ENCODE measurements around the gene IL32. TPM values are rescaled to one million over a fixed set of nuclear protein-coding genes. Genes with fewer than 3 reads are reported as not detected.
"Not testable (repeated sequence)": the region's sequence is repeated elsewhere in the genome, so short reads cannot be mapped to it uniquely, and the experiment has no call there.

IL32 gene
- total RNA-seq, 6 donors from 2014 or later = 31.4 to 220 (median 116) TPM

- no peak overlapping the region for H3K4me3 ChIP-seq
- WGBS, 2 donors = 63 to 72% methylated on average over 16 to 17 of the region's 17 CpGs
- H3K4me1 ChIP-seq = peaks cover 15 to 40% (median 24%) of the 10 kb centered on the region in 4 donors
- peak overlapping the region in 3 of 4 donors; percentile 10 to 67 (median 61) for H3K27ac ChIP-seq
- H3K36me3 ChIP-seq = no peaks in the 10 kb centered on the region
- no peak for ATAC-seq (ENCODE audit: low FRiP score in 2 of 2)
- no peak for TF ChIP-seq POLR2A (IDR thresholded peaks at IDR 0.05)
- TF ChIP-seq CTCF (IDR thresholded peaks at IDR 0.05) = no peak
- no peak for TF ChIP-seq POLR2AphosphoS5 (IDR thresholded peaks at IDR 0.05)
- no peak for TF ChIP-seq EP300 (IDR thresholded peaks at IDR 0.05)
- H3K9me3 ChIP-seq = no peaks in the 10 kb centered on the region
- no peaks in the 10 kb centered on the region for H3K27me3 ChIP-seq
- DNase-seq = peak in 1 of 2 donors; percentile 45
Observed at GRCh38 chr16:3054965-3055733, 10.3 kb upstream of the IL32 start.

GRCh38 chr16:3055734-3056115, 9.7 kb upstream of the IL32 start:
- DNase-seq; ATAC-seq (ENCODE audit: low FRiP score in 2 of 2): not testable (repeated sequence)
- peak overlapping the region in 3 of 4 donors; percentile 10 to 67 (median 61) for H3K27ac ChIP-seq

GRCh38 chr16:3056336-3057180, 8.9 kb upstream of the IL32 start:
- H3K4me1 ChIP-seq = peaks cover 20 to 40% (median 27%) of the 10 kb centered on the region in 4 donors
- peak overlapping the region in 1 of 4 donors; percentile 67 for H3K27ac ChIP-seq
- WGBS, 2 donors = 84 to 88% methylated on average over 18 to 19 of the region's 19 CpGs

More at GRCh38 chr16:3055734-3056115, 9.7 kb upstream of the IL32 start:
- WGBS, 2 donors = 78 to 79% methylated on average over 8 to 9 of the region's 9 CpGs
- H3K27me3 ChIP-seq, H3K36me3 ChIP-seq, H3K9me3 ChIP-seq, H3K4me3 ChIP-seq: not testable (repeated sequence)
- peaks cover 20 to 40% (median 27%) of the 10 kb centered on the region in 4 donors for H3K4me1 ChIP-seq

GRCh38 chr16:3057181-3058138, 8.0 kb upstream of the IL32 start:
- H3K36me3 ChIP-seq = no peaks in the 10 kb centered on the region
- H3K9me3 ChIP-seq = no peaks in the 10 kb centered on the region
- ATAC-seq (ENCODE audit: low FRiP score in 2 of 2) (no peak), DNase-seq (peak in 1 of 2 donors; percentile 75)
- no peaks in the 10 kb centered on the region for H3K27me3 ChIP-seq
- peak overlapping the region in 3 of 4 donors; percentile 71 to 95 (median 72) for H3K4me3 ChIP-seq
- WGBS, 2 donors = 89 to 92% methylated on average over 20 of the region's 22 CpGs
- H3K4me1 ChIP-seq = peaks cover 20 to 40% (median 27%) of the 10 kb centered on the region in 4 donors
- peak overlapping the region in 3 of 4 donors; percentile 88 to 98 (median 91) for H3K27ac ChIP-seq
- TF ChIP-seq POLR2AphosphoS5 (IDR thresholded peaks at IDR 0.05) (no peak), CTCF (IDR thresholded peaks at IDR 0.05) (no peak), POLR2A (IDR thresholded peaks at IDR 0.05) (no peak), EP300 (IDR thresholded peaks at IDR 0.05) (no peak)

More at GRCh38 chr16:3056336-3057180, 8.9 kb upstream of the IL32 start:
- ATAC-seq (ENCODE audit: low FRiP score in 2 of 2) (no peak), DNase-seq (no peak)
- Histone ChIP-seq H3K27me3 (no peaks in the 10 kb centered on the region), H3K9me3 (no peaks in the 10 kb centered on the region), H3K36me3 (no peaks in the 10 kb centered on the region), H3K4me3 (no peak overlapping the region)
- TF ChIP-seq POLR2A (IDR thresholded peaks at IDR 0.05) (no peak), EP300 (IDR thresholded peaks at IDR 0.05) (no peak), CTCF (IDR thresholded peaks at IDR 0.05) (no peak), POLR2AphosphoS5 (IDR thresholded peaks at IDR 0.05) (no peak)
